WERI-Rb-1 (cell line): ENCODE measurements around the gene SMARCA4.
"Not testable (repeated sequence)": the region's sequence is repeated elsewhere in the genome, so short reads cannot be mapped to it uniquely, and the experiment has no call there.

ENCODE experiments used
- DNase-seq: peaks from one replicate; pipeline ENCODE4 v3.0.0-alpha.2; 2020
- H3K27ac ChIP-seq: fragments of 250-450 bp; sonication (Bioruptor Pico); 2 replicates; pipeline ENCODE4 v1.5.1; 2020; ENCODE audit warnings: mild to moderate bottlenecking, moderate library complexity
- H3K27me3 ChIP-seq: fragments of 250-450 bp; sonication (Bioruptor Pico); 2 replicates; pipeline ENCODE4 v1.5.1; 2021; ENCODE audit warnings: mild to moderate bottlenecking, low read depth, moderate library complexity; ENCODE audit not compliant: insufficient read depth, severe bottlenecking
- H3K36me3 ChIP-seq: fragments of 250-450 bp; sonication (Bioruptor Pico); 2 replicates; pipeline ENCODE4 v1.5.1; 2020; ENCODE audit warnings: mild to moderate bottlenecking, moderate library complexity
- H3K4me3 ChIP-seq: 2 replicates; pipeline ENCODE4 v1.5.1; 2011; ENCODE audit warnings: low read depth, mild to moderate bottlenecking, control low read depth, low read length
- H3K9me3 ChIP-seq: fragments of 250-450 bp; sonication (Bioruptor Pico); 2 replicates; pipeline ENCODE4 v1.5.1; 2021; ENCODE audit warnings: mild to moderate bottlenecking, moderate library complexity; ENCODE audit not compliant: severe bottlenecking
- CTCF ChIP-seq: IDR thresholded peaks from 2 replicates; pipeline ENCODE4 v1.5.1; 2011; ENCODE audit warnings: low read depth, mild to moderate bottlenecking, control low read depth, inconsistent platforms, low read length

The SMARCA4 gene

DNA sequence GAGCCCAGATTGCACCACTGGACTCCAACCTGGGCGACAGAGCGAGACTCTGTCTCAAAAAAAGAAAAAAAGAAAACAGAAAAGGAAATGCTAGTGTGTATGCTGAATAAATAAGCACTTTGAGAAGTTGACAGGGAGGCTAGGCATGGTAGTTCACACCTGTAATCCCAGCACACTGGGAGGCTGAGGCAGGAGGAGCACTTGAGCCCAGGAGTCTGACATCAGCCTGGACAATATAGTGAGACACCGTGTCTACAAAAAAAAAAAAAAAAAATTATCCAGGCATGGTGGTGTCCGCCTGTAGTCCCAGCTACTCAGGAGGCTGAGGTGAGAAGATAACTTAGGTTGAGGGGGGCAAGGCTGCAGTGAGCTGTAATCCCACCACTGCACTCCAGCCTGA is 109.3 kb downstream of the SMARCA4 start:
- H3K36me3 ChIP-seq: peaks cover 25% of the 10 kb centered on the region
- DNase-seq: no peak
- no peak overlapping the region for H3K4me3 ChIP-seq
- H3K27ac ChIP-seq: no peak overlapping the region
- TF ChIP-seq CTCF: no peak
- no peaks in the 10 kb centered on the region for H3K27me3 ChIP-seq
- no peaks in the 10 kb centered on the region for H3K9me3 ChIP-seq

GRCh38 chr19:11073568-11073967 is 112.7 kb downstream of the SMARCA4 start:
- Histone ChIP-seq H3K27me3 (no peaks in the 10 kb centered on the region), H3K4me3 (no peak overlapping the region), H3K9me3 (no peaks in the 10 kb centered on the region), H3K36me3 (no peaks in the 10 kb centered on the region), H3K27ac (no peak overlapping the region)
- TF ChIP-seq CTCF: no peak
- DNase-seq: no peak

- not testable (repeated sequence) for DNase-seq, H3K36me3 ChIP-seq, H3K27ac ChIP-seq, H3K4me3 ChIP-seq, H3K9me3 ChIP-seq, H3K27me3 ChIP-seq
These were observed 116.0 kb downstream of the SMARCA4 start for GRCh38 chr19:11076792-11077191.

DNA sequence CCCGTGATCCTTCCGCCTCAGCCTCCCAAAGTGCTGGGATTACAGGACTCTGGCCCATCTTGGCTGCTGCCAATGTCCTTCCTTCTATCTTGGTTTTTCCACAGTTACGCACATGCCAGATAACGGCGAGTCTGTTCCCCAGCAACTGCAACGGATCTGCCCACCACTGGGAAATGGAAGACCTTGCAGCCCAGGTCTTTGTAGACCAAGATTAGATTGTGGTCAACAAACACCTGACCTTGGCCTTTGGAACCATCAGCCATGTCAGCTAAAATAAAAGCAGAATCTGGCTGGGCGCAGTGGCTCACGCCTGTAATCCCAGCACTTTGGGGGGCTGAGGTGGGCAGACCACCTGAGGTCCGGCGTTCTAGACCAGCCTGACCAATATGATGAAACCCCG is 118.1 kb downstream of the SMARCA4 start:
- TF ChIP-seq CTCF: no peak
- Histone ChIP-seq H3K4me3 (no peak overlapping the region), H3K27me3 (no peaks in the 10 kb centered on the region), H3K36me3 (no peaks in the 10 kb centered on the region), H3K27ac (no peak overlapping the region), H3K9me3 (no peaks in the 10 kb centered on the region)
- DNase-seq: no peak

DNA sequence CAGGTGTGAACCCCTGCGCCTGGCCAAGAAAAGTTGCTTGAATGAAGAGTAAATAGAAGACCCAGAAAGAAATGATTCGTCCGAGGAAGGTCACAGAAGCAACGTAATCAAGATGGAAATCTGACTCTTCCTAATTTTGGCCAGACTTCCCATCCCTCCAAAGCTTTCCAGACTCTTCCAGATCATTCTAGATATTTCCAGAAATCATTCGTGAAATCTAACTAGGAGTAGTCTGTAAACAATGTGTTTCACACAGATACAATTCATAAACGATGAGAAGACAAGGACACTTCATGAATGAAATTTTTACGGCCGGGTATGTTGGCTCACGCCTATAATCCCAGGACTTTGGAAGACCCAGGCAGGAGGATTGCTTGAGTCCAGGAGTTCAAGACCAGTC is 119.2 kb downstream of the SMARCA4 start:
- no peak for TF ChIP-seq CTCF
- H3K9me3 ChIP-seq: no peaks in the 10 kb centered on the region
- DNase-seq: no peak
- no peak overlapping the region for H3K27ac ChIP-seq
- no peak overlapping the region for H3K4me3 ChIP-seq
- no peaks in the 10 kb centered on the region for H3K27me3 ChIP-seq
- H3K36me3 ChIP-seq: no peaks in the 10 kb centered on the region

DNA sequence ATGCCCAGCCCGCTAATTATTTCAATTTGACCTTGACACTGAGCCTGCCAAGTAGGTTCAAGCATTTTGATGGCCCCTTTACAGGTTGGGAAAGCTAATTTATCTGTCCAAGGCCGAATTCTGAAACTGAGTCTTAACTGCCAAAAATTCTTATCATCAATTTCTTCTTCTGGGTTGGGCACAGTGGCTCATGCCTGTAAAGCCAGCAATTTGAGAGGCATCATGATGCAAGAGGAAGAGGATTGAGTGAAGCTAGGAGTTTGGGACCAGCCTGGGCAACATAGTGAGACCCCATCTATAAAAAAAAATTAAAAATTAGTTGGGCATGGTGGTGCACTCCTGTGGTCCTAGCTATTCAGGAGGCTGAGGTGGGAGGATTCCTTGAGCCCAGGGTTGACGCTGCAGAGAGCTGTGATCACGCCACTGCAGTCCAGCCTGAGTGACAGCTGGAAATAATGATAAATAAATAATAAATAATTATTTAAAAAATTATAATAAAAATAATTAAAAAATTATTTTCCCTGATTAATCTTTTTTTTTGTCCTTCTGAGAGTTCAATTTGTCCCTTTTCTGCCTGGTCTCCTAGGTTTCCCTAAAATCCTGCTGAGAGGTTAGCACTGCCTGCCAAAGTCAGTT is 127.2 kb downstream of the SMARCA4 start:
- no peak for DNase-seq
- Histone ChIP-seq H3K27ac (peak overlapping the region; percentile 93), H3K36me3 (peaks cover 30% of the 10 kb centered on the region), H3K4me3 (peak overlapping the region; percentile 95; the same call in 1 of the 2 replicates), H3K27me3 (no peaks in the 10 kb centered on the region), H3K9me3 (no peaks in the 10 kb centered on the region)
- no peak for TF ChIP-seq CTCF
